ENCODE measurements around the gene ACTR1A. TPM values are rescaled to one million over a fixed set of nuclear protein-coding genes. Genes with fewer than 3 reads are reported as not detected.

Gene ACTR1A
- total and polyA plus RNA-seq, 9 of the 15 experiments (the other 6 are each of a cell fraction or from before 2014, with no cell fraction given), result 36.3 to 77.2 (median 49.6) TPM

DNA sequence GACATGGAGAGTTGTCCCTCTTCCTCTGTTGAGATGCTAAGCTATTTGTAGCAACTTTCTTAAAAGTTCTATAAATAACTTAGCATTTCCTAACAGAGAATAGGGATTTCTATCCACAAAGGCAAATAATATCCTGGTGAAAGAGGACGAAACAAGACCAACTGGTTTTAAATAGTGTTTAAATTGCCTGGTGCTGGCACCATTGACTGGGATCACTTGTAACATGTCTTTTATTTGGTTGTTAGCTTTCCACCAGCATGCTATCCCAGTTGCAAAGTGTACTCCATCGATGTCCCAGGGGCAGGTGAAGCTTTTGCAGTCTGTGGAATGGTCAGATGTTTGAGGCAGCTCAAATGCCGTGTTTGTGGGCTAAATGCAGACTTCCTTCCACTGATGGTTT, 5.0 kb upstream of the ACTR1A start:
- POLR2A ChIA-PET, result no interaction called here
- peaks cover 33% of the 10 kb centered on the region for H3K36me3 ChIP-seq (ENCODE audit: control insufficient read depth, insufficient read depth, low read length)

More for the DNA sequence above, 5.0 kb upstream of the ACTR1A start:
- FAIRE-seq (no peak), DNase-seq (ENCODE audit: extremely low read depth in 1 of 4, low spot score in 3 of 4) (no peak), ATAC-seq (no peak)
- in situ Hi-C loops (cut with MboI), result loop anchor here (25.0 kb wide), 1 partner anchor 670 kb away; the partner anchor contains the start of gene KCNIP2
- Histone ChIP-seq H2AFZ (ENCODE audit: low read depth, low read length) (no peak overlapping the region), H3K4me3 (no peak overlapping the region), H3K27ac (ENCODE audit: extremely low read depth, low read depth, low read length) (no peak overlapping the region), H4K20me1 (replicated peaks; ENCODE audit: control insufficient read depth, insufficient read depth, low read length) (no peaks in the 10 kb centered on the region), H3K79me2 (ENCODE audit: control insufficient read depth, insufficient read depth, low read length) (peaks cover 23% of the 10 kb centered on the region), H3K9ac (ENCODE audit: insufficient read depth in 1 of 2, low read depth in 2 of 2, low read length in 2 of 2) (no peak overlapping the region), H3K4me2 (ENCODE audit: insufficient read depth, low read length) (no peak overlapping the region), H3K4me1 (replicated peaks in 1 of 2; ENCODE audit: control insufficient read depth in 2 of 2, insufficient read depth in 2 of 2, low read length in 2 of 2) (peaks cover 2 to 6% of the 10 kb centered on the region in 2 experiments; a peak in 4 of 5 replicates), H3K27me3 (ENCODE audit: control insufficient read depth in 2 of 2, insufficient read depth in 2 of 2, low read length in 2 of 2) (no peaks in the 10 kb centered on the region), H3K9me3 (replicated peaks; ENCODE audit: control insufficient read depth, insufficient read depth, low read depth, low read length) (no peaks in the 10 kb centered on the region), H3K9me1 (ENCODE audit: control insufficient read depth, insufficient read depth, low read length) (peaks cover 3% of the 10 kb centered on the region)
- CTCF ChIA-PET (ENCODE audit: low intra/inter-chr PET ratio), result no interaction called here
- TF ChIP-seq, protein P1, sequence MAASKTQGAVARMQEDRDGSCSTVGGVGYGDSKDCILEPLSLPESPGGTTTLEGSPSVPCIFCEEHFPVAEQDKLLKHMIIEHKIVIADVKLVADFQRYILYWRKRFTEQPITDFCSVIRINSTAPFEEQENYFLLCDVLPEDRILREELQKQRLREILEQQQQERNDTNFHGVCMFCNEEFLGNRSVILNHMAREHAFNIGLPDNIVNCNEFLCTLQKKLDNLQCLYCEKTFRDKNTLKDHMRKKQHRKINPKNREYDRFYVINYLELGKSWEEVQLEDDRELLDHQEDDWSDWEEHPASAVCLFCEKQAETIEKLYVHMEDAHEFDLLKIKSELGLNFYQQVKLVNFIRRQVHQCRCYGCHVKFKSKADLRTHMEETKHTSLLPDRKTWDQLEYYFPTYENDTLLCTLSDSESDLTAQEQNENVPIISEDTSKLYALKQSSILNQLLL (CRISPR knock-in tag; IDR thresholded peaks at IDR 0.05; ENCODE audit: borderline replicate concordance), result no peak
- TF ChIP-seq, protein P2, sequence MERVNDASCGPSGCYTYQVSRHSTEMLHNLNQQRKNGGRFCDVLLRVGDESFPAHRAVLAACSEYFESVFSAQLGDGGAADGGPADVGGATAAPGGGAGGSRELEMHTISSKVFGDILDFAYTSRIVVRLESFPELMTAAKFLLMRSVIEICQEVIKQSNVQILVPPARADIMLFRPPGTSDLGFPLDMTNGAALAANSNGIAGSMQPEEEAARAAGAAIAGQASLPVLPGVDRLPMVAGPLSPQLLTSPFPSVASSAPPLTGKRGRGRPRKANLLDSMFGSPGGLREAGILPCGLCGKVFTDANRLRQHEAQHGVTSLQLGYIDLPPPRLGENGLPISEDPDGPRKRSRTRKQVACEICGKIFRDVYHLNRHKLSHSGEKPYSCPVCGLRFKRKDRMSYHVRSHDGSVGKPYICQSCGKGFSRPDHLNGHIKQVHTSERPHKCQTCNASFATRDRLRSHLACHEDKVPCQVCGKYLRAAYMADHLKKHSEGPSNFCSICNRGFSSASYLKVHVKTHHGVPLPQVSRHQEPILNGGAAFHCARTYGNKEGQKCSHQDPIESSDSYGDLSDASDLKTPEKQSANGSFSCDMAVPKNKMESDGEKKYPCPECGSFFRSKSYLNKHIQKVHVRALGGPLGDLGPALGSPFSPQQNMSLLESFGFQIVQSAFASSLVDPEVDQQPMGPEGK (CRISPR knock-in tag; IDR thresholded peaks at IDR 0.05; ENCODE audit: borderline replicate concordance), result no peak
- TF ChIP-seq, protein P3, sequence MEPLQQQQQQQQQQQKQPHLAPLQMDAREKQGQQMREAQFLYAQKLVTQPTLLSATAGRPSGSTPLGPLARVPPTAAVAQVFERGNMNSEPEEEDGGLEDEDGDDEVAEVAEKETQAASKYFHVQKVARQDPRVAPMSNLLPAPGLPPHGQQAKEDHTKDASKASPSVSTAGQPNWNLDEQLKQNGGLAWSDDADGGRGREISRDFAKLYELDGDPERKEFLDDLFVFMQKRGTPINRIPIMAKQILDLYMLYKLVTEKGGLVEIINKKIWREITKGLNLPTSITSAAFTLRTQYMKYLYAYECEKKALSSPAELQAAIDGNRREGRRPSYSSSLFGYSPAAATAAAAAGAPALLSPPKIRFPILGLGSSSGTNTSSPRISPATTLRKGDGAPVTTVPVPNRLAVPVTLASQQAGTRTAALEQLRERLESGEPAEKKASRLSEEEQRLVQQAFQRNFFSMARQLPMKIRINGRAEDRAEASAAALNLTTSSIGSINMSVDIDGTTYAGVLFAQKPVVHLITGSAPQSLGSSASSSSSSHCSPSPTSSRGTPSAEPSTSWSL (CRISPR knock-in tag; IDR thresholded peaks at IDR 0.05; ENCODE audit: borderline replicate concordance), result no peak
- TF ChIP-seq ZNF384 (IDR thresholded peaks at IDR 0.05; ENCODE audit: low read depth, low read length), result no peak
- no peak for TF ChIP-seq E2F3 (CRISPR knock-in tag; IDR thresholded peaks at IDR 0.05)
- TF ChIP-seq POLR2H (tag; IDR thresholded peaks at IDR 0.05; ENCODE audit: low read depth), result no peak
- TF ChIP-seq NCOA6 (IDR thresholded peaks at IDR 0.05), result no peak
- no peak for TF ChIP-seq ZNF217 (CRISPR knock-in tag; IDR thresholded peaks at IDR 0.05)
- no peak for TF ChIP-seq CBX3 (IDR thresholded peaks at IDR 0.05; ENCODE audit: borderline replicate concordance in 1 of 2, low read length in 2 of 2)
- 60% methylated on average over 3 of the region's 3 CpGs for WGBS (ENCODE audit: insufficient coverage, low coverage, missing lambda C conversion rate)
- BruUV-seq (replicated peaks), result no TSS peak
- intact Hi-C loops (cut with micrococcal nuclease), result no loop called here
